HCT116 (cell line): ENCODE data around the gene GBF1. TPM values are rescaled to one million over a fixed set of nuclear protein-coding genes. Genes with fewer than 3 reads are reported as not detected.
A peak's percentile ranks its signal among the peaks of the same experiment; 100 is the strongest.

Experiments used
- ATAC-seq: fragments of 200-7000 bp; cut with Tn5 transposase; 2 replicates; pipeline ENCODE4 v1.9.1; 2020; ENCODE audit warnings: mild to moderate bottlenecking, moderate library complexity
- BruUV-seq: library from RNA; stranded (reverse); fragments of 400-500 nt; replicated peaks from 2 replicates; lab custom pipeline; 2021; lab: Mats Ljungman, UMichigan
- CTCF ChIA-PET: fragments of 300-600 bp; sonication (Branson Sonifier 250); formaldehyde crosslinking; loops from one replicate; lab custom pipeline; 2021; ENCODE audit warnings: antibody characterized with exemption; lab: Charles Lee
- POLR2A ChIA-PET: fragments of 300-600, 350-600 bp; sonication (Branson Sonifier 250); formaldehyde crosslinking; loops from one replicate; lab custom pipeline; 2021; ENCODE audit warnings: antibody characterized with exemption; lab: Charles Lee
- RAD21 ChIA-PET, 2 experiments: fragments of 300-600 bp; sonication (Branson Sonifier 250); formaldehyde crosslinking; loops; one replicate each; lab custom pipeline; 2023; ENCODE audit warnings: low total read pairs in 2 of 2; ENCODE audit not compliant: uncharacterized antibody in 2 of 2, unreplicated experiment in 2 of 2, low non-redundant PET in 1 of 2; lab: Charles Lee
- DNase-seq: peaks from one replicate; pipeline ENCODE4 v3.0.0-alpha.2; 2010; ENCODE audit warnings: low read depth, low spot score
- H2AFZ ChIP-seq: fragments of 200-600 bp; shearing (Covaris generic), sonication (generic); 2 replicates; pipeline ENCODE4 v1.6.1; 2017; ENCODE audit warnings: low read depth, mixed run types, mixed read lengths, antibody characterized with exemption, low read length; ENCODE audit not compliant: poor library complexity, severe bottlenecking
- H3K27ac ChIP-seq: 2 replicates; pipeline ENCODE4 v1.5.1; 2012; ENCODE audit warnings: low read depth, low read length
- H3K27me3 ChIP-seq: fragments of 200-600 bp; sonication (generic); 2 replicates; pipeline ENCODE4 v1.6.1; 2016; ENCODE audit warnings: mixed run types, low read length, mixed read lengths; ENCODE audit not compliant: insufficient read depth
- H3K36me3 ChIP-seq, 2 experiments: fragments of 200-500 bp in 1 of 2; fragments of 200-600 bp in 1 of 2; sonication (Bioruptor generic) in 1 of 2; sonication (generic) in 1 of 2; 2 replicates each; pipeline versions ENCODE4 v1.5.1 to v1.6.1; 2014 to 2016; ENCODE audit warnings: low read length in 2 of 2, inconsistent platforms in 1 of 2, mixed read lengths in 1 of 2, mixed run types in 1 of 2; ENCODE audit not compliant: insufficient read depth in 2 of 2, control insufficient read depth in 1 of 2
- H3K4me1 ChIP-seq, 2 experiments: fragments of 200-600 bp in 1 of 2; sonication (generic) in 1 of 2; 2 replicates each; pipeline versions ENCODE4 v1.5.1 to v1.6.1; 2012 to 2017; ENCODE audit warnings: low read length in 2 of 2, inconsistent platforms in 1 of 2, mild to moderate bottlenecking in 1 of 2, mixed read lengths in 1 of 2, mixed run types in 1 of 2, moderate library complexity in 1 of 2; ENCODE audit not compliant: insufficient read depth in 2 of 2, control insufficient read depth in 1 of 2
- H3K4me2 ChIP-seq: fragments of 200-600 bp; sonication (generic); 2 replicates; pipeline ENCODE4 v1.6.1; 2017; ENCODE audit warnings: mixed run types, low read length, mixed read lengths
- H3K4me3 ChIP-seq, 2 experiments: fragments of 200-600 bp in 1 of 2; sonication (generic) in 1 of 2; replicated peaks in 1 of 2; 2 replicates each; pipeline ENCODE4 v1.5.1; 2011 to 2016; ENCODE audit warnings: low read length in 2 of 2, control low read depth in 1 of 2, low read depth in 1 of 2, mild to moderate bottlenecking in 1 of 2, mixed read lengths in 1 of 2, mixed run types in 1 of 2
- H3K79me2 ChIP-seq: fragments of 200-600 bp; sonication (generic); 2 replicates; pipeline ENCODE4 v1.6.1; 2017; ENCODE audit warnings: mild to moderate bottlenecking, mixed run types, low read length, moderate library complexity, mixed read lengths; ENCODE audit not compliant: insufficient read depth
- H3K9ac ChIP-seq: fragments of 200-600 bp; sonication (generic); 2 replicates; pipeline ENCODE4 v1.6.1; 2016; ENCODE audit warnings: low read length, mixed read lengths
- H3K9me2 ChIP-seq: fragments of 200-600 bp; sonication (generic), shearing (Covaris generic); 2 replicates; pipeline ENCODE4 v1.6.1; 2017; ENCODE audit warnings: mixed run types, mild to moderate bottlenecking, moderate library complexity; ENCODE audit not compliant: insufficient read depth
- H3K9me3 ChIP-seq, 2 experiments: fragments of 200-500 bp in 1 of 2; fragments of 200-600 bp in 1 of 2; sonication (Bioruptor generic) in 1 of 2; sonication (generic) in 1 of 2; 2 replicates each; pipeline ENCODE4 v1.6.1; 2014 to 2017; ENCODE audit warnings: low read length in 2 of 2, mixed read lengths in 2 of 2, inconsistent platforms in 1 of 2, low read depth in 1 of 2, mild to moderate bottlenecking in 1 of 2, mixed run types in 1 of 2, moderate library complexity in 1 of 2; ENCODE audit not compliant: control insufficient read depth in 1 of 2, insufficient read depth in 1 of 2
- H4K20me1 ChIP-seq: fragments of 200-600 bp; sonication (generic), shearing (Covaris generic); 2 replicates; pipeline ENCODE4 v1.6.1; 2017; ENCODE audit warnings: mixed run types, mild to moderate bottlenecking, moderate library complexity; ENCODE audit not compliant: insufficient read depth
- CBX3 ChIP-seq: IDR thresholded peaks from 2 replicates; pipeline ENCODE4 v1.6.1; 2012; ENCODE audit warnings: low read depth
- CEBPB ChIP-seq: IDR thresholded peaks from 2 replicates; pipeline ENCODE4 v1.6.1; 2012; ENCODE audit warnings: low read depth
- CTCF ChIP-seq, 3 experiments: fragments of 200-600 bp in 1 of 3; sonication (generic) in 1 of 3; IDR thresholded peaks in 2 of 3; conservative IDR thresholded peaks in 1 of 3; 2 replicates each; pipeline ENCODE4 v1.5.1; 2012 to 2017; ENCODE audit warnings: low read depth in 2 of 3, low read length in 2 of 3, antibody characterized with exemption in 1 of 3, borderline replicate concordance in 1 of 3, control low read depth in 1 of 3, mild to moderate bottlenecking in 1 of 3, mixed read lengths in 1 of 3, mixed run types in 1 of 3, moderate library complexity in 1 of 3; ENCODE audit not compliant: insufficient read depth in 1 of 3
- EGR1 ChIP-seq: IDR thresholded peaks from 2 replicates; pipeline ENCODE4 v1.6.1; 2012; ENCODE audit warnings: low read depth
- ELF1 ChIP-seq: IDR thresholded peaks from 2 replicates; pipeline ENCODE4 v1.6.1; 2012; ENCODE audit warnings: low read depth, borderline replicate concordance
- EZH2 ChIP-seq: fragments of 200-600 bp; sonication (generic); IDR thresholded peaks from 2 replicates; pipeline ENCODE4 v1.6.1; 2017; ENCODE audit warnings: antibody characterized with exemption, mixed run types
- FOSL1 ChIP-seq: IDR thresholded peaks from 2 replicates; pipeline ENCODE4 v1.6.1; 2012; ENCODE audit warnings: low read depth
- JUND ChIP-seq: IDR thresholded peaks from 2 replicates; pipeline ENCODE4 v1.6.1; 2012
- MAX ChIP-seq: IDR thresholded peaks from 2 replicates; pipeline ENCODE4 v1.6.1; 2012
- POLR2A ChIP-seq: IDR thresholded peaks from 2 replicates; pipeline ENCODE4 v1.7.0; 2011; ENCODE audit warnings: borderline replicate concordance; ENCODE audit not compliant: insufficient read depth, insufficient read length; ENCODE audit errors: extremely low read depth
- POLR2AphosphoS5 ChIP-seq: IDR thresholded peaks from 2 replicates; pipeline ENCODE4 v1.6.1; 2011; ENCODE audit warnings: mild to moderate bottlenecking, low read depth, low read length, moderate library complexity
- SIN3A ChIP-seq: IDR thresholded peaks from 2 replicates; pipeline ENCODE4 v1.6.1; 2012; ENCODE audit warnings: low read depth
- SP1 ChIP-seq: IDR thresholded peaks from 2 replicates; pipeline ENCODE4 v1.6.1; 2012; ENCODE audit warnings: low read depth
- YY1 ChIP-seq: IDR thresholded peaks from 2 replicates; pipeline ENCODE4 v1.6.1; 2011; ENCODE audit warnings: low read length, low read depth, moderate library complexity, mild to moderate bottlenecking; ENCODE audit not compliant: insufficient replicate concordance; ENCODE audit errors: extremely low read depth
- ZNF274 ChIP-seq: fragments of 200-500 bp; sonication (Bioruptor generic); IDR thresholded peaks from 2 replicates; pipeline ENCODE4 v1.6.1; 2014; ENCODE audit warnings: mild to moderate bottlenecking, low read depth, low read length, inconsistent platforms
- intact Hi-C: fragments of 100-400 bp; cut with micrococcal nuclease; formaldehyde crosslinking; loops from 2 replicates; pipeline ENCODE4 v1.10.0; 2022
- total RNA-seq: library from RNA; stranded (reverse); gene quantifications from one replicate; pipeline ENCODE4 v1.2.1, GENCODE V29; 2021; ENCODE audit not compliant: unreplicated experiment
- TF ChIP-seq, protein P1 (sequence below): IDR thresholded peaks from 2 replicates; pipeline ENCODE4 v1.6.1; 2011; ENCODE audit warnings: mild to moderate bottlenecking, low read length, moderate library complexity; ENCODE audit not compliant: insufficient replicate concordance; ENCODE audit errors: extremely low read depth

The GBF1 gene
- total RNA-seq, 1 experiment from 2014 or later: 58.9 TPM

DNA sequence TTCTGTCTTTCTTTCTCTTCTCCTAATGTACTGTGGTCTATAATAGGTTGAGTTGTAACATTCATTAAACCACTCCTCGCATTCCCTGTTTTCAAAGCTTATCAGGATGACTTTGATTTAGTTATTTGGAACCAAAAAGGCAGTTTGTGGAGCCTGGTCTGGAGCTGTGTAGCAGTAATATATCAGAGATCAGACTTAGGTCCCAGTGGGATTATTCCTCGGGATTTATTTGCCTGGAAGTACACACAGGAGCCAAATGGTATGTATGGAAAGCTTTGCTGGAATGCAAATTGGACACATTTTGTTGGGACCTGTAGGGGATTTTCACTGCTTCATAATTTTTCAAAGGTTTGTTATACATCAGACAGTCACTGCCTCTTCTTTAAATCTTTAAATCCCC lies 40.9 kb downstream of the GBF1 start:
- Histone ChIP-seq H3K9me3 (no peaks in the 10 kb centered on the region), H3K36me3 (no peaks in the 10 kb centered on the region), H2AFZ (no peak overlapping the region), H3K9me2 (no peaks in the 10 kb centered on the region), H3K4me3 (no peak overlapping the region), H3K4me2 (no peak overlapping the region), H3K27ac (no peak overlapping the region), H3K4me1 (no peaks in the 10 kb centered on the region), H4K20me1 (peaks cover 6% of the 10 kb centered on the region; the same call in 1 of the 2 replicates)
- CTCF ChIA-PET: no interaction called here
- intact Hi-C loops: no loop called here
- RAD21 ChIA-PET: no interaction called here
- no peak for DNase-seq
- TF ChIP-seq POLR2A (no peak), FOSL1 (0 out of 2 replicates have a peak, but pooled peaks have one; percentile 3)
- TF ChIP-seq, all 23 proteins: peak for 1
- no peaks in the 10 kb centered on the region for H3K27me3 ChIP-seq
- no peak overlapping the region for H3K9ac ChIP-seq
- TSS peak; percentile 10 for BruUV-seq
- POLR2A ChIA-PET: no interaction called here
- peaks cover 46% of the 10 kb centered on the region for H3K79me2 ChIP-seq
- no peak for ATAC-seq

DNA sequence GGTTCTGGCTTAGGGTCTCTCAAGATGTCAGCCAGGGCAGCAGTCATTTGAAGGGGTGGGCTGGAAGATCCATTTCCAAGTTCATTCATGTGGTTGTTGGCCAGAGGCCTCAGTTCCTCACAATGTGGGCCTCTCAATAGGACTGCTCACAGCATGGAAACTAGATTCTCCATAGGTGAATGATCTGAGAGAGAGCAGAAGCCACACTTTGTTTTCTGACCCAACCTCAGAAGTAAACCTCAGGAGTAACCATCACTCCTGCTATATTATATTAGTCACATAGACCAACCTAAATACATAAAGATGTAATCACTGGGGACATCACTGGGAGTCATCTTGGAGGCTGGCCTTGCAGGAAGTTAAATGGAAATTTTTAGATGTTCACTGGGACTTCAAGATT lies 42.2 kb downstream of the GBF1 start:
- Histone ChIP-seq H3K9ac (no peak overlapping the region), H3K4me1 (no peaks in the 10 kb centered on the region), H3K27me3 (no peaks in the 10 kb centered on the region), H4K20me1 (peaks cover 6% of the 10 kb centered on the region; the same call in 1 of the 2 replicates), H3K27ac (no peak overlapping the region), H3K4me3 (no peak overlapping the region), H3K9me2 (no peaks in the 10 kb centered on the region), H2AFZ (no peak overlapping the region), H3K79me2 (peaks cover 46% of the 10 kb centered on the region), H3K36me3 (no peaks in the 10 kb centered on the region), H3K9me3 (no peaks in the 10 kb centered on the region), H3K4me2 (no peak overlapping the region)
- TF ChIP-seq CEBPB (no peak), FOSL1 (no peak), EZH2 (no peak), CTCF (IDR thresholded peaks at IDR 0.05 in 2 of 3, conservative IDR thresholded peaks at IDR 0.05 in 1 of 3; ENCODE audit: borderline replicate concordance in 1 of 3, insufficient read depth in 1 of 3, low read depth in 2 of 3, low read length in 2 of 3) (no peak), SIN3A (no peak), JUND (no peak), EGR1 (no peak), MAX (no peak), ZNF274 (no peak), SP1 (no peak), POLR2A (no peak), ELF1 (no peak), POLR2AphosphoS5 (no peak), CBX3 (no peak), YY1 (no peak)
- TF ChIP-seq, protein P1, sequence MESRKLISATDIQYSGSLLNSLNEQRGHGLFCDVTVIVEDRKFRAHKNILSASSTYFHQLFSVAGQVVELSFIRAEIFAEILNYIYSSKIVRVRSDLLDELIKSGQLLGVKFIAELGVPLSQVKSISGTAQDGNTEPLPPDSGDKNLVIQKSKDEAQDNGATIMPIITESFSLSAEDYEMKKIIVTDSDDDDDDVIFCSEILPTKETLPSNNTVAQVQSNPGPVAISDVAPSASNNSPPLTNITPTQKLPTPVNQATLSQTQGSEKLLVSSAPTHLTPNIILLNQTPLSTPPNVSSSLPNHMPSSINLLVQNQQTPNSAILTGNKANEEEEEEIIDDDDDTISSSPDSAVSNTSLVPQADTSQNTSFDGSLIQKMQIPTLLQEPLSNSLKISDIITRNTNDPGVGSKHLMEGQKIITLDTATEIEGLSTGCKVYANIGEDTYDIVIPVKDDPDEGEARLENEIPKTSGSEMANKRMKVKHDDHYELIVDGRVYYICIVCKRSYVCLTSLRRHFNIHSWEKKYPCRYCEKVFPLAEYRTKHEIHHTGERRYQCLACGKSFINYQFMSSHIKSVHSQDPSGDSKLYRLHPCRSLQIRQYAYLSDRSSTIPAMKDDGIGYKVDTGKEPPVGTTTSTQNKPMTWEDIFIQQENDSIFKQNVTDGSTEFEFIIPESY: no peak
- ChIA-PET CTCF (no interaction called here), RAD21 (no interaction called here), POLR2A (no interaction called here)
- intact Hi-C loops: no loop called here
- ATAC-seq: no peak
- BruUV-seq: no TSS peak
- DNase-seq: no peak
